Memory B cell (primary cell): ENCODE results near the gene PRPS1L1.

Experiments
- ATAC-seq: fragments of 150-1000 bp; cut with Tn5 transposase; 2 replicates; pipeline ENCODE4 v1.10.0; 2021; ENCODE audit warnings: low read depth, mild to moderate bottlenecking, moderate library complexity
- DNase-seq, 2 donors: peaks; one replicate each; pipeline ENCODE4 v3.0.0; 2022; ENCODE audit warnings: low spot score in 2 of 2
- H3K27ac Mint-ChIP-seq: one replicate; pipeline ENCODE4 v1.8.0; 2022; ENCODE audit warnings: mild to moderate bottlenecking, moderate library complexity, mixed read lengths
- H3K27me3 Mint-ChIP-seq: one replicate; pipeline ENCODE4 v1.8.0; 2022; ENCODE audit warnings: mixed read lengths
- H3K36me3 Mint-ChIP-seq: one replicate; pipeline ENCODE4 v1.8.0; 2022; ENCODE audit warnings: mild to moderate bottlenecking, mixed read lengths
- H3K4me1 Mint-ChIP-seq: one replicate; pipeline ENCODE4 v1.8.0; 2022; ENCODE audit warnings: mixed read lengths
- H3K4me3 Mint-ChIP-seq: one replicate; pipeline ENCODE4 v1.8.0; 2022; ENCODE audit warnings: mild to moderate bottlenecking, moderate library complexity, mixed read lengths
- H3K9me3 Mint-ChIP-seq: one replicate; pipeline ENCODE4 v1.8.0; 2022; ENCODE audit warnings: mixed read lengths

The PRPS1L1 gene

DNA sequence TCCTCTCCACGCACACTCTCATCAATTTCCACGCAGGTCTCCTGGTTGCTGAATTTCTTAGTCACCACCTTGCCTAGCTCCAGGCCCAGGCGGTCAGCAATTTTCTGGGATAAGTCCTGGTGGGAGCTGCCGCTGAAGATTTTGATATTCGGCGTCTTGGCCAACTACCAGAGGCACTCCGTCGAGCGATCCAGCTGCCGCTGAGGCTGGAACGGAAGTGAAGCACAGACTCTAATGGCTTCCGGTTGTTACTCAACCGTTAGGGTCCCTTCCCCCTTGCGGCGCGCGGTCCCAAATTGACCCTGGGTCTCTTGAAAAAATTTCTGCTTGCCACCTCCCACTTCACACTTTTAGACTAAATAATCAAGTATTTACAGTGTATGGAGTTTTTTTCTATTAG is at the start of gene PRPS1L1:
TSS of gene PRPS1L1 (minus strand) at position 219 of the 400 bp plus-strand sequence.
- H3K27ac Mint-ChIP-seq, result no peak within 1 kb of the TSS

GRCh38 chr7:18076461-18076860 is 48.8 kb upstream of the PRPS1L1 start:
- no peak overlapping the region for H3K4me3 Mint-ChIP-seq
- DNase-seq, result no peak
- peaks cover 8% of the 10 kb centered on the region for H3K9me3 Mint-ChIP-seq
- H3K4me1 Mint-ChIP-seq, result no peaks in the 10 kb centered on the region
- peaks cover 3% of the 10 kb centered on the region for H3K36me3 Mint-ChIP-seq
- peaks cover 1% of the 10 kb centered on the region for H3K27me3 Mint-ChIP-seq
- H3K27ac Mint-ChIP-seq, result no peak overlapping the region
- no peak for ATAC-seq

More for the DNA sequence above, at the start of gene PRPS1L1:
- Mint-ChIP-seq H3K27me3 (no peaks in the 10 kb centered on the region), H3K9me3 (no peaks in the 10 kb centered on the region), H3K4me1 (no peaks in the 10 kb centered on the region), H3K36me3 (no peaks in the 10 kb centered on the region), H3K4me3 (no peak within 1 kb of the TSS)
- DNase-seq (no peak), ATAC-seq (no peak)

GRCh38 chr7:18068745-18069144 is 41.1 kb upstream of the PRPS1L1 start:
- ATAC-seq (no peak), DNase-seq (no peak)
- Mint-ChIP-seq H3K27me3 (no peaks in the 10 kb centered on the region), H3K4me3 (no peak overlapping the region), H3K27ac (no peak overlapping the region), H3K36me3 (no peaks in the 10 kb centered on the region), H3K9me3 (no peaks in the 10 kb centered on the region), H3K4me1 (no peaks in the 10 kb centered on the region)

- Mint-ChIP-seq H3K9me3 (no peaks in the 10 kb centered on the region), H3K27ac (no peak overlapping the region), H3K36me3 (no peaks in the 10 kb centered on the region), H3K4me3 (no peak overlapping the region), H3K4me1 (no peaks in the 10 kb centered on the region), H3K27me3 (no peaks in the 10 kb centered on the region)
- ATAC-seq (no peak), DNase-seq (peak; percentile 15 to 21)
These were observed 36.7 kb upstream of the PRPS1L1 start for GRCh38 chr7:18064242-18064838.

DNA sequence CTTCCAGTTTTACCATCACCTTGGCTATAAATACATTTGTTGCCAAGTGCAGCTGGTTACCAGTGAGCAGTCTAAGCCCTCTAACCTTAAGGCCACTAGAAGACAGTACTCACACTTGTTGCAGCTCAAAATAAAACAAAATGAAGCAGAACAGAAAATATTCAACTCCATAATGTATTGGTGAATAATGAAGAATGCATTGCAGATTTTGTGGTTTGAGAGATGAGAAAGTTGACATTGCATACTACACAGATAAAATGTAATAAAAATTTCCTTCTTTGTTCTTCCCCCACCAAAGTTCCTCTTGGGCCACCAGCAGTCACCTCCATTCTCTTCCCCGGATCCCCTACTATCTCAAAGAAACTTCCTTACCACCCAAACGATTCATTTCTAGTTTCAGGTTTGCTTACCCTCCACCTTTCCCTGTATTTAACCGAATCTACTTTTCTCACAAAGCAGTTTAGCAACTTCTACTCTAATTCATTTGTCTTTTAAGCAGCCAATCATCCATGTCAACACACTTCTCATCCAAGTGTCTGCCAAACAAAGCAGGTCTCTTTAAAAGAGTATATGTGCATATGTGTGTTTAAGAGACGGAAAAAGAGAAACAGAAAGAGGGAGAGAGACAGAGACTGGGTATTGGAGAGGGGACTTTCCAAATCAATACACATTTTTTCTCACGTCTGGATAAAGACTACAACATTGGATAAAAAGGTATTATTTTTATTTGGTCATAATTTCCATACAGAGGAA is 35.7 kb upstream of the PRPS1L1 start:
- no peaks in the 10 kb centered on the region for H3K9me3 Mint-ChIP-seq
- no peaks in the 10 kb centered on the region for H3K4me1 Mint-ChIP-seq
- H3K27ac Mint-ChIP-seq, result no peak overlapping the region

DNA sequence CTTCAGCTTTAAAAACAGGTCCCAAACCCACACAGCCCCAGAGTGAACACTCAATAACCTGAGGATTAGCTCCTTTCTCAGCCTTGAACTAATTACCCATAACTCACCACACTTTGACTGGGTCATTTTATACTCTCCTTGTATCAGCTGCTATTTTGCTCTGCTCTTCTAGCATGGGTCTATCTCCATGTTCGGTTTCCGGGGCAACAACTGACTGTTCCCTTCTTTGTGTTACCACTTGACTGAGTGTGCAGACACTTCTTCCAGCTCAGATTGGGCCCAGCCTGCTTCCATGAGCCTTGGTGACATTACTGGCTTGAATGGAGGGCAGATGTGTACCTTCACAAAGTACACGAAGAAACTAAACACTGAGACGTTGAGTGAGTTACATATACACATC is 31.5 kb upstream of the PRPS1L1 start:
- ATAC-seq (no peak), DNase-seq (no peak)
- H3K9me3 Mint-ChIP-seq, result no peaks in the 10 kb centered on the region
- H3K36me3 Mint-ChIP-seq, result no peaks in the 10 kb centered on the region
- no peaks in the 10 kb centered on the region for H3K4me1 Mint-ChIP-seq
- H3K27me3 Mint-ChIP-seq, result peaks cover 6% of the 10 kb centered on the region
- no peak overlapping the region for H3K27ac Mint-ChIP-seq
- H3K4me3 Mint-ChIP-seq, result no peak overlapping the region

More for the DNA sequence above, 35.7 kb upstream of the PRPS1L1 start:
- no peak overlapping the region for H3K4me3 Mint-ChIP-seq
- DNase-seq (no peak), ATAC-seq (no peak)
- no peaks in the 10 kb centered on the region for H3K36me3 Mint-ChIP-seq
- H3K27me3 Mint-ChIP-seq, result no peaks in the 10 kb centered on the region

DNA sequence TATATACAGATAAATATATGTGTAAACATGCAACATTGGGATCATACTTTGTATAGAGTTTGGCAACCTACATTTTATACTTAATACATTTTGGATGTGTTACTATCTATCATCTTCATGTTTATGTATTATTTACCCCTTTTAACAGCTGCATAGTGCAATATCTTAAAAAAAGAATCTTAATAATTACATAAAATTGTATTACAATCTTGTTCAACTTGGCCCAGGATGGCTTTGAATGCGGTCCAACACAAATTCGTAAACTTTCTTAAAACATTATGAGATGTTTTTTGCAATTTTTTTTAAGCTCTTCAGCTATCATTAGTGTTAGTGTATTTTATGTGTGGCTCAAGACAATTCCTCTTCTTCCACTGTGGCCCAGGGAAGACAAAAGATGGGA is 26.3 kb upstream of the PRPS1L1 start:
- Mint-ChIP-seq H3K27ac (no peak overlapping the region), H3K4me3 (no peak overlapping the region), H3K36me3 (no peaks in the 10 kb centered on the region), H3K4me1 (no peaks in the 10 kb centered on the region), H3K9me3 (no peaks in the 10 kb centered on the region), H3K27me3 (peaks cover 6% of the 10 kb centered on the region)
- DNase-seq (no peak), ATAC-seq (no peak)

- peaks cover 6% of the 10 kb centered on the region for H3K27me3 Mint-ChIP-seq
- no peaks in the 10 kb centered on the region for H3K4me1 Mint-ChIP-seq
- H3K27ac Mint-ChIP-seq, result no peak overlapping the region
- DNase-seq (no peak), ATAC-seq (no peak)
- no peak overlapping the region for H3K4me3 Mint-ChIP-seq
- H3K9me3 Mint-ChIP-seq, result no peaks in the 10 kb centered on the region
- H3K36me3 Mint-ChIP-seq, result no peaks in the 10 kb centered on the region
These were observed 25.7 kb upstream of the PRPS1L1 start for GRCh38 chr7:18053177-18053928.

- H3K4me3 Mint-ChIP-seq, result no peak overlapping the region
- H3K36me3 Mint-ChIP-seq, result no peaks in the 10 kb centered on the region
- no peak overlapping the region for H3K27ac Mint-ChIP-seq
- H3K9me3 Mint-ChIP-seq, result no peaks in the 10 kb centered on the region
- DNase-seq, result no peak
- peaks cover 2% of the 10 kb centered on the region for H3K27me3 Mint-ChIP-seq
- no peaks in the 10 kb centered on the region for H3K4me1 Mint-ChIP-seq
- ATAC-seq, result no peak
These were observed 21.6 kb upstream of the PRPS1L1 start for GRCh38 chr7:18049262-18049661.

DNA sequence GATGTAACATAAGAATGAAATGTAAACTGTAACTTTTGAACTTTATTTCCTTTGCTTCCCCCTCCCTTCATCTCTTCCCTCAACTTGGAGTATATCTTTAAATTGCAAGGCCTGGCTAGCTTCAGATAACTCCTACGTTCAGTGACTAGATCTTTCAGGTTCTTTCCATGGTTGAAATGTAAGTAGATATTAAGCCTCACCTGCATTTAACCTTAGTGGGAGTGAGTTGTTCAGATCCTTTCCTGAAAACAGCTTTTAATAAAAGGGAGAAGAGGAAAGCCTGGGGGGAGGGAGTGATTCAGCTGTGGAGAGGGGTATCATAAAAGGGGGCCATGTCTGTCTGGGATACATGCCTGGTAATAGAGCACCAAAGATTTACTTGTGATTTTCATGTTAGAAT is 19.0 kb upstream of the PRPS1L1 start:
- DNase-seq (no peak), ATAC-seq (no peak)
- H3K36me3 Mint-ChIP-seq, result peaks cover 2% of the 10 kb centered on the region
- peaks cover 3% of the 10 kb centered on the region for H3K9me3 Mint-ChIP-seq
- H3K4me3 Mint-ChIP-seq, result no peak overlapping the region
- no peaks in the 10 kb centered on the region for H3K4me1 Mint-ChIP-seq
- peak overlapping the region; percentile 6 for H3K27ac Mint-ChIP-seq
- peaks cover 2% of the 10 kb centered on the region for H3K27me3 Mint-ChIP-seq

GRCh38 chr7:18045171-18045570 is 17.5 kb upstream of the PRPS1L1 start:
- H3K27ac Mint-ChIP-seq, result no peak overlapping the region
- H3K4me3 Mint-ChIP-seq, result no peak overlapping the region
- ATAC-seq, result no peak

GRCh38 chr7:18041191-18041590 is 13.5 kb upstream of the PRPS1L1 start:
- H3K36me3 Mint-ChIP-seq, result peaks cover 2% of the 10 kb centered on the region
- H3K4me3 Mint-ChIP-seq, result no peak overlapping the region
- H3K27me3 Mint-ChIP-seq, result no peaks in the 10 kb centered on the region
- no peaks in the 10 kb centered on the region for H3K4me1 Mint-ChIP-seq
- no peak for DNase-seq
- H3K27ac Mint-ChIP-seq, result no peak overlapping the region
- no peak for ATAC-seq
- H3K9me3 Mint-ChIP-seq, result peaks cover 3% of the 10 kb centered on the region

More at GRCh38 chr7:18045171-18045570, 17.5 kb upstream of the PRPS1L1 start:
- peaks cover 3% of the 10 kb centered on the region for H3K9me3 Mint-ChIP-seq
- no peaks in the 10 kb centered on the region for H3K4me1 Mint-ChIP-seq
- peaks cover 2% of the 10 kb centered on the region for H3K36me3 Mint-ChIP-seq
- H3K27me3 Mint-ChIP-seq, result peaks cover 2% of the 10 kb centered on the region
- DNase-seq, result no peak

DNA sequence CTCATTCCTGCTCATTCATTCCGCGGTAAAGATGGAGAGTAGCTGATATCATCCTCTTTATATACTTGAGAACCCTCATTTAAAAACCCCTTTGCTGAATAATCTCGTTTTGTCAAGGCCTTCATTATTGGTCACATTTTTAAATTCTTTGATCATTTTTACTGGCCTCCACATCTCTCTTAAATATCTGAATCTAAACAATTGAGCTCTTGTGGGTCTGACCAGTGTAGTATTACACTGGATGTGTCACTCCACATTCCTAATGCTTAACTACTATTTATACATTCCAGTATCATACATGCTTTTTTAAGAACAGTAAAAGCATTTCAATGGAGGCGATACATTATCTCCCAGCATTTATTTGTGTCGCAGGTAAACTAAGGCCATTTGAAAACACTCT is 12.6 kb upstream of the PRPS1L1 start:
- Mint-ChIP-seq H3K27ac (no peak overlapping the region), H3K9me3 (peaks cover 3% of the 10 kb centered on the region), H3K4me1 (no peaks in the 10 kb centered on the region), H3K36me3 (peaks cover 2% of the 10 kb centered on the region), H3K4me3 (no peak overlapping the region), H3K27me3 (no peaks in the 10 kb centered on the region)
- no peak for DNase-seq
- ATAC-seq, result no peak

- Mint-ChIP-seq H3K4me1 (no peaks in the 10 kb centered on the region), H3K27ac (no peak overlapping the region), H3K4me3 (no peak overlapping the region), H3K36me3 (peaks cover 2% of the 10 kb centered on the region), H3K27me3 (no peaks in the 10 kb centered on the region), H3K9me3 (peaks cover 3% of the 10 kb centered on the region)
- ATAC-seq (no peak), DNase-seq (no peak)
These were observed 10.7 kb upstream of the PRPS1L1 start for GRCh38 chr7:18038382-18038781.
